Measurements from ENCODE around the gene GBA2.

The GBA2 gene

DNA sequence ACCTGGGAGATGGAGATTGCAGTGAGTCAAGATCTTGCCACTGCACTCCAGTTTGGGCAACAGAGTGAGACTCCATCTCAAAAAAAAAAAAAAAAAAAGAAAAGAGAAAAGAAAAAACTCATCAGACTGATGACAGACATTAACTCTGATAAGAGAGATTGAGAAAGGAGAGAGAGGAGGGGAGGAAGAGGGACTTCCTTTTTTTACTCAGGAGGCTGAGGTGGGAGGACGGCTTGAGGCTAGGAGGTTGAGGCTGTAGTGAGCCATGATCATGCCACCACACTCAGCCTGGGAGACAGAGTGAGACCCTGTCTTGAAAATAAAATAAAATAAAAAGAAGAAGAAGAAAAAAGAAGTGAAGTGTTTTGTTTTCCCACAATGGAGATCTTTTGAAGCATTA is 14.8 kb upstream of the GBA2 start:
- DNase-seq (ENCODE audit: low spot score): no peak

DNA sequence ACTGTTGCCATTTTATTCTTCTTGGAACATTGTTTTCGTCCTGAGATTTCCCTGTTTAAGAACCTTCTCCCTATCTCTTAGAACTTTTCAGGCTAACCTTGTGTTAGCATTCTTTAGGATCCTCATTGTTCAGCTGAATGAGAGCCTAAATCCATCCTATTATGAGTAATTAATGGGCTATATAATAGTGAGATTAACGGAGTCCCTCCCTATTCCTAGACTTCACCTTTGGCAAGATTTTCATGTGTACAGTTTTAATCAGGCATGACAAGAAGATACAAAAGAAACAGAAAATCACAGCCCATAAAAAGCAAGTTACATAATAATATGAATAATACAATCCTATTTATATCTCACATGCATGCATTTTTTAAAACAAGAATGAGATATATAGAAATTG is 14.2 kb upstream of the GBA2 start:
- DNase-seq (ENCODE audit: low spot score): no peak

DNA sequence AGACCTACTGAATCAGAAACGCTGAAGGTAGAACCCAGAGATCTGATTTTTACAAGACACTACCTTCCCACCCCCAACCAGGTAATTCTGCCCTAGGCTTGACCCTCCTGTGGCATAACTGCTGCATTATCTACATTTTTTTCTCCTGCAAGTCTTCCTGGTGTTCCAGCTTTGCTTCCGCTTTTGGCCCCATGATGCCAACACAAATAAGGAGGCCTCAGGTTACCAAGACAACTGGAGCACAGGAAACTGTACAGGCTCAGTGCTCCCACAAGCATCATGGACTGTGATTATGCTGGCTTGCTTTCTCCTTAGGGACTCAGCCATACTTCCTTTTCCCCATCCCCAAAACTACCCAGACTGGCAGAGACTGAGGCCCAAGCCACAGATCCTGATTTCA is 11.6 kb upstream of the GBA2 start:
- peak; percentile 79 for DNase-seq (ENCODE audit: low spot score)

DNA sequence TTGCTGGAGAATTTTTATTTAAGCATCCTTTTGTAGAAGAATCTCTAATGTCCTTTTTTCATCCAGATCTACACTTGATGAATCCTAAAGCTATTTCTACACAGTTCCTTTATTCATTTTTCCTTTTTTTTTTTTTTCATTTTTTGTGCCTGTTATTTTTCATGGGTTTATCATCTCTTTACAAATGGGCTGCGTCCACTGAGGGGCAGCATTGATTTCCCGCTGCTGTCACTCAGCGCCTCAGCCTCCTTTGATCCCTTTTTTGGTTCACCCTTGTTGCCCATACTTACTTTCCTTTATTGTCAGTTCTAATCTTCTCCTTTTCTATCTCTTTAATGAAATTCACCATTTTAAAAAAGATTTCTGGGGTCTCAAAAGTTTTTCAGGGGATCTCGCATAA is 10.8 kb upstream of the GBA2 start:
- no peak for DNase-seq (ENCODE audit: low spot score)

DNA sequence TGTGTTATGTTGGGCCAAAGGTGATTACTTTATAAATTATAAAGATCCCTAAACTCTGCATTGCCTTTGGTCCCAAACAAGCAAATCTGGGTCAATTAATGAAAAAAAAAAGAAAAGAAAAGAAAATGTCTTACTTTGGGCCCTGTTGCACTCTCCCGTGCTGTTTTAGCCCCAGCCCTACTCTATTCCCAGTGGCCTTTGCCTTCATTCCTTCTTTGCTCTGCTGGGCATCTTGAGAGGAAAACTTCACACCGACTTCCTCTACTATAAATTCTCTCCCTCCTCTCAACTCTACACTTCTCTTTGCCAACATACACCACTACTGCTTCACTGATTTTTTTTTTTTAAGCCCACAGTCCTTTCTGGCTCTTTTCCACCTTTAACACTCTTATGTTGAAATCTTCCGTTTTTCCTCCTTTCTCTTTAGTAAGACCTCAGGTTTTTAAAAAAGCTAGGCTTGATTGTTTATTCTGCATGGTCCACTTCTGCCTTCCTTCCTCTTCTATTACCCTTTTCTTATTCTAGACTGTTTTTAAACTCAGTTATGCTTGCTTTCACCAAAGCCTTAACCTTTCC is 9.5 kb upstream of the GBA2 start:
- no peak for DNase-seq (ENCODE audit: low spot score)

DNA sequence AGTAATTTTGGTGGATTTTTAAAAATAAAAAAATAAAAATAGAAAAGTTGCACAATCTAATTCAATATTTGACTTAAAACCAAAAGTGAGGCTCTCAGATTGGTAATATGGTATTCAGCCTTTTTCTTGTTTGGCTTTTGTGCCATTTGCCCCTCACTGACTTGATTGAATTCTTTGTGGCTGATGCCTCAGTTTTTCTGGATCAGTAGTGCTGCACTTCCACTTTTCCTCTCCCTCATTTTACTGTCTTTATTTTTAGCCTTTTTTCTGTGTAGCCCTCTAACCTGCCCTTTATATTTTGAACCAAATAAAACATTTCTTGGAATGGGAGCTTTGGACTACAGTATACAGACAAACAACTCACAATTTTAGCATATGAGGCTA is 8.9 kb upstream of the GBA2 start:
- DNase-seq (ENCODE audit: low spot score): no peak

DNA sequence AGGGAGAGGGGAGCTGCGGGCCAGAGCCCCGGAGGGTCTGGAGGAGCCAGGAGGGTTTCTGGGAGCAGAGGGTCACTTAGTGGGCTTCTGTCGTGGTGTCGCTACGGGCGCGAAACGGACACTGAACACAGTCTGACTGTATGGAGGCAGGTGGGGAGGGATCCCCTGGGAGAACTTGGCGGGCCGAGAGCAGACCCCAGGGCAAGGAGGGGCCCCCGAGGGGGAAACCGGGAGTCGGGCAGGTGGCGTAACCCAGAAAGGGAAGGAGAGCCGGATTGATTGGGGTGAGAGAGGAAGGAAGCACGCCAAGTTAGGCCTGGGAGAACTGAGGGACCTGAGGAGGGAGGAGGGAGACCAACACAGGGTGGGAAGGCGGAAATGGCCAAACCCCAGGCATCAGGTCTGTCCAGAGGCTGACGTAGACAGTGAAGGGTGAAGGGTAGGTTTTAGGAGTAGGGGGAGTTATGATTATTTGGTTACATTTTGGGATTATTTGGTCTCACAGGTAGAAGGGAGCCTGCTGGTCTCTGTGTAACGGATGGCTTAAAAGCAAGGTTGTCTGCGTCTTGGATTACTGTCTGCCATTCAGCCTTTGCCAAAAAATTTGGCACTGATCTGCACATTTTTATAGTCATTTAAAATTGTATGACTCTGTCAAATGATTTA is 8.3 kb upstream of the GBA2 start:
- peak; percentile 76 for DNase-seq (ENCODE audit: low spot score)

DNA sequence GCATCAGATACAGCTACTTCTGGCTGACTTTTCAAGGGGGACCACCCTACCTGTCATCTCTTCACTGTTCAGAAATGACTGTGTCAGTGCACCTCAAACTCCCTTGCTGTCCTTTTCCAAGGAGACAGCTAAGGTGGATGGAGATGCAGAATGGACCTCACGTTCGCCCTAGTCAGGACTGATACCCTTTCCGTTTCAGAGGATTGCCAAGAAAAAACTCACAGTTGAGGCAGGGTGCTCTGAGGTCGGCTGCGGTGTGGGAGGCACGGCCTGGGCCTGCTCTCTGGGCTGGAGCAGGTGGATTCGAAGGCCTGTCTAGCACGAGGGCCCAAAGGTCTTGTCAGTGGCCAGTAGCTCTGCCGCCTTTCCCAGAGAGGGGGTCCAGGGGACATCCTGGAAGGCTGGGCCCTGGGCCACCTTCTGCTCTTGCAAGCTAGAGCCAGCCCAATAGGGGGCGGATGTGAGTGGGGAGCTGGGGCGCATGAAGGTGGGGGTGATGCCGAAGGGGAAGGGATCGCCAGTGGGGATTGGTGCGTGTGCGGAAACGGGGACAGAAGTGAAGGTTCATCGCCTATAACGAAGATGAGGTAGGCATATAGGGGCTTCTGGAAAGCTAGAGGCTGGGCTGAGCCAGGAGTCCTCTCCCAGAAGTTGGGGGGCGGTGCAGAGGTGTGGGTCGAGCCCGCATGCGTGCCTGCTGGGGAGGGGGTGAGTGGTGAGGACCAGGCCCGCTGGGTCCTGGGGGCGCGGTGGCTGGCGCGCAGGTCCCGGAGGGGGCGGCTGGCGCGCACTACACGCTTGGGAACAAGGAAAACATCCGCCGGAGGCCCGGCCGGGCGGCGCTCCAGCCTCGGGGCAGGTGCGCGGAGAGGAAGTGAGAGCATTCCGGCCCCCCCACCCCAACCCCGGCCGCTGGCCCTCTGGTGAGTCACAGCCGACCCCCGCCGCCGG is 7.5 kb upstream of the GBA2 start:
- DNase-seq (ENCODE audit: low spot score): peak; percentile 72

DNA sequence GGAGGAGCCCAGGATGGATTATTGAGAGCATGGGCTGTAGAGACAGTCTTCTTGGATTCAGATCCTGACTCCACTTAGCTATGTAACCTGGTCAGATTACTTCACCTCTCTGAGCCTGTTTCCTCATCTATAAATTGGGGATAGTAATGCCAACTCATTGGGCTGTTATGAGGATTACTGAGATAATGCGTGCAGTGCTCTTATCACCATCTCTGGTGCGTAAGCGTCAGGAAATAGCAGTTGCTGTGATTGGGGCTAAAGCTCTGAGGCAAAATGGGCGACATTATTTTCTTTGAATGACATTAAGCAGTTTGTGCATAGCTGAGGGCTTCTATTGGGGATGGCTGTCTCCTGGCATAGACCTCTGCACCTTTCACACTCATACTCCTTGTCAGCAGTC is 6.0 kb upstream of the GBA2 start:
- no peak for DNase-seq (ENCODE audit: low spot score)

DNA sequence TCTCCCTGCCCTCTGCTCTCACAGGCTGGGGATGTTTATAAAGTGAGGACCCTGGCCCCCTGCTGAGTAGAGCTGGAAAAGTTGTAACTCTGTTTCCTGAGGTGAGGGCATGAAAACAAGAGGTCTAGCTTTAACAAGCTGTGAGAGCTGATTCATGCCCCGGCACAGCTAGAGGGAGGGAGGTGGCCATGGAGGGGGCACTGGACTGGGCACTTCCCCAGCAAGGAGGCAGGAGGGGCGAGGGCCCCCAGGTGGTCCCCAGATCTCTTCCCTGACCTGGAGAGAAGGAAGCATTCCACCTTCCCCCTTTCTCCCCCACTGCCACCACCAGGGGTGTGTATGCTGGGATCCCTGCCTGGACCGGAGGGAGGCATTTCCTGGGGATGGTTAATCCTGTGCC is 5.2 kb upstream of the GBA2 start, which contains the start of gene MSMP:
Gene MSMP (minus strand): TSS at position 13 of the 400 bp plus-strand sequence. CDS start 147 bp downstream, outside the sequence.
- no peak for DNase-seq (ENCODE audit: low spot score)

DNA sequence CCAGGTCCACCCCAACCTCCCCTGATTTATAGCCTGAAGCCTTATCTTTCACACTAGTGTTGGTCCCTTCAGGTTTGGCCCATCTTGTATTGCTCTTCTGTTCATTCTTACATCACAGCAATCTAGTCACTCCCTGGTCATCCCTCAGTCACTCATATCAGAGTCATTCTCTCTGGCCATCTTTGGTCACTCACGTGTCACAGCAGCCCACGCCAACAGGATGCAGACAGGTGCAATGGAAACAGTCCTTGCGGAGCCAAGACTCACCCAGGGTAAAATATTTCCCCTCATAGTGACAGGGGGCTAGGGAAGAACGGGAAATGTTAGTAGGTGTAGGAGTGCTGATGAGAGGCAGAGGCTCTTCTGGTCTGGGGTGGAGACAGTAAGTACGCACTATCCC is 4.4 kb upstream of the GBA2 start:
- no peak for DNase-seq (ENCODE audit: low spot score)

DNA sequence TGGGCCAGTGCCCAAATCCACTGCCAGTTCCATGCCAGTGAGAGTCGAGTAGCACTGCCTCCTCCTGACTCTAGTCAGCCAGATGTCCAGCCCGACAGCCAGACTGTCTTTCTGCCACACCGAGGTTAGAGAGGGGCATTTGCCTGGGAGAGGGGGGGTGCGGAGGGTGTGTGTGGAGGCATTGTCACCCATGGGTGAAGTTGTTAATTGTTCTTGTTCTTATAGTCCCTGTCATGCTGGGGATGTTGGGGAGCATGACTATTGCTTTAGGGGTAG is 1.2 kb upstream of the GBA2 start:
- no peak for DNase-seq (ENCODE audit: low spot score)

DNA sequence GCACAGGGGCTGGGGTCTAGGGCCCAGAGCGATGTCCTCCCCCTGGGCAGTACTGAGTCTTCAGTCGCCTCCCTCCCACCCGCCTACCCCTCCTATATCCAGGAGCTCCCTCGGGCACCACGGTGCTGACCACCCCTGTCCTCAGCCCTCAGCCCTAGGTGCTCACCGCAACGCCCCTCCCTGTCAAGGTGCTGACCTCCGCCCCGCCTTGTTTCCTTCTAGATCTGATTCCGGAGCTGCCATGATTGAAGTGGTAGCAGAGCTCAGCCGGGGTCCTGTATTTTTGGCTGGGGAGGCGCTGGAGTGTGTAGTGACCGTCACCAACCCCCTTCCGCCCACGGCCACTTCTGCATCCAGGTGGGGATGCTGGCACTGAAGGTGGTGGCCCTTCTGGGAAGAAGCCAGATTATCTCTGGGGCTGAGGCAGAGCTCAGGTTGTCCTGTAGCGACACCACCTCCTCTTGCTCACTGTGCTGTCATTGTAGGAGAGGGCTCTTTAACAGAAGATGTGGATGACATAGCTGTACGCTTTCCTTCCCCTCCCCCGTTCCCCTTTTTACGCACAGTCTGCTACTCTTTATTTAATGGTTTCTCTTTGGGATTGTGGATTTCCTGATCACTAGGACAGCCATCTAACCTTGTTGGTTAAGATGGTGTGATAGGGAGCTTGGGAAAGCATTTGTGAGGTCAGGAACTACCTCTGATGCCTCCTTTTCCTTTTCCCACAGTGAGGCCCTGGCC is 657 bp upstream of the GBA2 start:
- peak; percentile 47 for DNase-seq (ENCODE audit: low spot score)

DNA sequence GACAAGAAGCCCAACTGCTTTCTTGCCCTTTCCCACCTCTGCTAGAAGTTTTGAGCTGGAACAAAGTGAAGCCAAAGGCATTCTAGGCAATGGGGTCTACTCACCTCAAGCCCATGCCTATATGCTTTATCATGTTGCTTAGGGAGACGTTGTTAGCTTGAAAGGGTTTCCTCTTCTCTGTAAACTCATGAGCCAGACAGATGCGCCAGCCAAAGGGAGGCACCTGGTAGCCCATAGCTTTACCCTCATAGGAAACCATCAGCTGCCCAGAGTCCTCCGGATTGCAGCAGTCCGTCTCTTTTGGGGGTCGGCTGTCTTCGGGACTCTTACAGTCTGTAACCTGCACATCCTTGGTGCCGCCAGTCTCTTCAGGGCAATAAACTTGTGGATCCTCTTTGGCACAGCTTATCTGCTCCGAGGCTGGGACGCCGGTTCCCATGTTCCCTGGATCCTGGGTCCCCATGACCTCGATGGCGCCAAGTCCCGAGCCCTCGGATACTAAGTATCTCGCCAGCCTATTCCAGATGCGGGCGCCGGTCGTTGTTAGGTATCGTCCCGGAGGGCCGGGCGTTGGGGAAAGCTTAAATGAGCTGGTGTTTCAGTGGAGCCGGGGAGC is 678 bp downstream of the GBA2 start:
- DNase-seq (ENCODE audit: low spot score): no peak

DNA sequence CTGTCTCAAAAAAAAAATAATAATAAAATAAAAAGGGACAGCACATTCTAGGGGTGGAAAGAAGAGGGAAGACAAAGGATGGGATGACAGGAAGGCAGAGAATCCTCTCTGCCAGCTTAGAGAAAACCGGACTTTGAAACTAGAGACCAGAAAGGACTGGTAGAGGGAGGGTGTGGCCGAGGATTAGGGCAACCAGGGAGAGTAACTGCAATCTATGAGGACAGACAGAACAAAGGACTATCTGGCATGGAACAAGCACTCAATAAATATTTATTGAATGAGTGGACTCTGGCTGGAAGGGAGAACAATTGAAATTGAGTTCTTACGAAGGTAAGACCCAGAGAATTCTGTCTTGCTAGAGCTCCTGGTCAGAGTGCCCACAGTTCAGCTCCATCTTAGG is 2.4 kb downstream of the GBA2 start:
- no peak for DNase-seq (ENCODE audit: low spot score)

DNA sequence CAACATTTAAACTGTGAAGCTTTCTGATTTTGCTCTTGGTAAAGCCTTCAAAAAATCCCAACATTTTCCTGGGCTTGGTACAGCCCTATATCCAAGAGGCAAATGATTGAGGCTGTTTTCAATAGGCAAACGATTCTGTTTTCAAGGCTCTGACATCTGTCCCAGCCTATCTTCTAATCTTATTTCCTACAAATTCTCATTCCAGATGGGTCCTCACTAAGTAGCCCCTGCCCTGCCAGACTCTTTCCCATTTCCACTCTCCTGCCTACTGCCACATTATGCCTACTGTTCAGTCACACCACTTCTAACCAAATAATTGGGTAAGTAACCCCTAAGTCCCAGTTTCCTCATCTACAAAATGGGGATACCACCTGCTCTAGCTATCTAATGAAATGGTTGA is 3.5 kb downstream of the GBA2 start:
- no peak for DNase-seq (ENCODE audit: low spot score)

DNA sequence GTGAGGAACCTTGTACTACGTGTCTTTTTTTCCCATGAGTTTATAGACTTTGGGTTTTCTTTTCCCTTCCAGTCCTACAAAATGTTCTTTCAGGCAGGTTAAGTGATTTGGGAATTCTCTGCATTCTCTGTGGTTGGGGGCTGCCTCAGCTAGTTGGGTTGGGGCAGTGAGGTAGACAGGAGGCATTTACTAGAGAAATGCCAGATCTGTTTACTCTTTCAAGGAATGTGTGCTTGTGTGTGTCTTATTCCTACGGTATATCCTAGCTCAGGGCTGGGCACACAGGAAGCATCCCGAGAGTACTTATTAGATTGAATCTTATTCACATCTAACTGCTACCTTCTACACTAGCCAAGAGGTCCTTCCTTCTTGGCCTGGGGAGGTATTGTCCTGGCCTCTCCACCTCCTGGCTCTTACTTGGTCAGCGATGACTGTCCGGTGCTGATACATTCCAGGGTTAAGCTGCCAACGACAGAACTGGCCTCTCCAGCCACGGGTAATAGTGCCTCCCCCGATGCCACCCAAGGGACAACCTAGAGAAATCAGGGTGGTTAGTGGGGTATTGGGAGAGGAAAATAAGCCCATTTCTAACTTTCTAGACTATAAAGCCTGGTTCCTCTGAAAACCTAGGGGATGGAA is 5.0 kb downstream of the GBA2 start:
- no peak for DNase-seq (ENCODE audit: low spot score)

DNA sequence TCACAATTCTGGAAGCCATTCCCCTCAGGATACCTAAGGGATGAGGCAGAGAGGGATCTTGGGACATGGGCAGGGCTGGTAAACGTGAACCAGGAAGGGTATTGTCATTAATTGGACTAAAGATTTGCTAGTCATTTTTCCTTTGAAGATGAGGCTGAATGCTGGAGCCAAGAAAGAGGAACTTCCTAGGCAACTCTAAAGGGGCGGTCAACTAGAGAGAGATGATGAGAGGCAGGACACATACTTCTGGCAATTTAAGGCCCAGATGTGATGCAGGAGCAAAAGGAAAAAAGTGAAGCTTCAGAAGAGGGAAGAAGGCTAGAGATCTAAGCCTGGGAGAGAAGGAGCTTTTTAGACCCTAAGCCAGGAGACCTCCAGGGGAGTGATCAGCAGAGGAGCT is 5.6 kb downstream of the GBA2 start:
- no peak for DNase-seq (ENCODE audit: low spot score)

DNA sequence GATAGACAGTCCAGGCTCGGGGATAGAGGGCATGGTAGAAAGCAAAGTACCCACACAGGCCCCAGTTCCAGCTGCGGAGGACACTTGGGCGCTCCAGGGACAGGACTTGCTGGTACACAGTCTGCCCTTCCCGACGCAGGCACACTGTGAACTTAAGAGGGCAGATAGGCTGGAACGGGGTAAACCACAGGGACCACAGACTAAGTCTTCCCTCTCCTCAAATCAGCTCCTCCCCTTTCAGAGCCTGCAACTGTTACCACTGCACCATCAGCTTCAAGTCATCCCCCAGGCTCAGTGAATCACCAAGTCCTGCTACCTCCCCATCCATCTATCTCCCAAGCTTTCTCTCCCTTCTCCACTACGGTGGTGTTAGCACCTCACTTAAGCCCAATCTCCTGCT is 7.3 kb downstream of the GBA2 start:
- DNase-seq (ENCODE audit: low spot score): no peak

DNA sequence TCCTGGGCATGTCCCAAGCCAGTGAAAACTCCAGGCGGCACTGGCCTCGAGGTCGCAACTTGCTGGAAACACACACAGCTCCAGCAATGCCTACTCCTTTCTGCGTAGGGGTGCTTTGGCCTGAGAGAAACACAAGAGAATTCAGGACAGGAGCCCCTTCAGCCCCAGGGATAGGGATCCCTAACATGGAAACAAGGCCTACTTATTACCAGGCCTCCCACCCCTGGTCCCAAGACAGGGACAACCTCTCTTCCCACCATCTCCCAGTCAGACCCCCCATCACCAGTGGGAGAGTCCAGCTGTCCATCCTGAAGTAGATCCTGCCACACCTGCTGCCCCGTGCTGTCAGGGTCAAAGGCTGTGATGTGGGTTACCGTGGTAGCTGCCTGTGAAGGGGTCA is 8.8 kb downstream of the GBA2 start:
- no peak for DNase-seq (ENCODE audit: low spot score)

DNA sequence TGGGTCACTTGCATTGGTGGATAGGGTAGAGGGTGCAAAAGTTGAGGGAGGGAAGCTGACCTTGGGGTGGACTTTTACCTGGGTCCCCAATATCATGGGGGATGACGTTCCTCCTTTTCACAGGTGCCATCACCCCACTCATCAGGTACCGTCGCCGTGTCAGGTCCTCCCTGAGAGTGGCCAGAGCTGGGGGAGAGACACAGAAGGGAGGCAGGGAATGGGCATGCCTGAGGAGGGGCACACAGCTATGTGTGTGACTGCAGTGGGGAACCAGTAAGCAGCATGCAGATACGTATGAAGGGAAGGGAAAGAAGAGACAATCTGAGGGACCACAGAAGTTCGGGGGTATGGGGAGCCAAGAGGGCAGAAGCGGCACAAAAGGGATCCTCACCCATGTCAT is 10.1 kb downstream of the GBA2 start:
- DNase-seq (ENCODE audit: low spot score): no peak

DNA sequence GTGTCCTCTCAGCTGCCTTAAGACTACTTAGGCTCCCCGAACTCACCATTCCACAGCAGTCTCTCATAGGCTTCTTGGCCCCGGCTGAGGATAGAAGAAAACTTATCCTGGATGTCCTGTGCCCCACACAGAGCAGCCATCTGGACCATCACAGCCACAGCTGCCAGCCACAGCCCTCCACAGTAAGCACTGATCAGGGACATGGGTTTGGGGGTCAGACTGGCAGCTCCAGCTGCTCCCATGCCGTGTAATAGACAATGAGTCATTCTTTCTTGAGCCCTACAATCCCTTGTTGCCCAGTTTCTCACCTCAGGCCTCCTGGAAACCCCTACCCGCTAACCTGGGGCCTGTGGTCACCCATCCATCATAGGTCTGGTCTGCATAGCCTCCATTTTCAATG is 10.8 kb downstream of the GBA2 start:
- DNase-seq (ENCODE audit: low spot score): no peak
